Kasumi-1 (cell line): ENCODE results near the gene DNM2.
A peak's percentile ranks its signal among the peaks of the same experiment; 100 is the strongest.
"Not testable (repeated sequence)": the region's sequence is repeated elsewhere in the genome, so short reads cannot be mapped to it uniquely, and the experiment has no call there.

Experiments used
- DNase-seq, 2 experiments: peaks; one replicate each; lab custom pipeline; 2025; lab: John Stamatoyannopoulos, UW

DNM2 gene

GRCh38 chr19:10725415-10725814 lies 7.5 kb downstream of the DNM2 start:
- no peak for DNase-seq

DNA sequence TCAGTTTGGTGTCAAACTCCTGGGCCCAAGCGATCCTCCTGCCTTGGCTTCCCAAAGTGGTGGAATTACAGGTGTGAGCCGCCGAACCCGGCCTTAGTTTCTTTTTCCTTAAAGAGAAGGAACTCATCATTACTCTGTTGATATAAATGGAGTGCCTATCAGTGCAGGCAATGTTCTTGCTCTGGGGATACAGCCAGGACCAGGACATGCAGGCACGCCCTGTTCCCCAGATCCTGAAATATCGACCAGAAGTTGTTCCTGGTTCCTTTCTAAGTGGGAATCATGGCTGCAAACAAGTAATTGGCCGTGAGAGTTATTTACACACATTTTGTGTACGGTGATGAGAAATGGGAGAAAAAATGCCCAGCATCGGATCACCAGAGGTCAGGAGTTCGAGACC lies 8.4 kb downstream of the DNM2 start:
- no peak for DNase-seq

DNA sequence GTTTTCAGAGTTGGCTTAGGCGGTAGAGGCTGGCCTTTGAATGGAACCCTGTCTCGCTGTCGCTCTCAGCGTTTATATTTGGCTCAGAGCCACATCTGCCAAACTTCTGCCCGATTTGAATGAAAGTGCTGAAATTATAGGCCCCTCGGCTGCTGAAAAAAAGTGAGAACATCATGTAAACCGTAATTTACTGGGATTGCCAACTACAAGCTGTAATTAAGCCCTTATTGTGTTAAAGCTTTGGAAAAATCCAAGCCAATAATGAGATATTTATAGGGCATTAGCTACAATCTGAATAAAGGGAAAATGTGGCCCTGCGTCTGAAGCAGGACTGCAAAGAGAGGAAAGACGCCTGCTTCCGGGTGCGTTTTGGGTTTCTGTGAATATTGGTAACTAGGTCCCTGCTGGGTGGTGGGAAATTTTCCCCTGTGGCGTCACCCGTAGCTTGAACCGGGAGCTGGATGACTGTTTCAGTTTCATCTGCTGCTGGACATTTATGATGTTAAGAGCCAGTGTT lies 9.9 kb downstream of the DNM2 start:
- no peak for DNase-seq

- no peak for DNase-seq
Measured at GRCh38 chr19:10729411-10729810, 11.5 kb downstream of the DNM2 start.

DNA sequence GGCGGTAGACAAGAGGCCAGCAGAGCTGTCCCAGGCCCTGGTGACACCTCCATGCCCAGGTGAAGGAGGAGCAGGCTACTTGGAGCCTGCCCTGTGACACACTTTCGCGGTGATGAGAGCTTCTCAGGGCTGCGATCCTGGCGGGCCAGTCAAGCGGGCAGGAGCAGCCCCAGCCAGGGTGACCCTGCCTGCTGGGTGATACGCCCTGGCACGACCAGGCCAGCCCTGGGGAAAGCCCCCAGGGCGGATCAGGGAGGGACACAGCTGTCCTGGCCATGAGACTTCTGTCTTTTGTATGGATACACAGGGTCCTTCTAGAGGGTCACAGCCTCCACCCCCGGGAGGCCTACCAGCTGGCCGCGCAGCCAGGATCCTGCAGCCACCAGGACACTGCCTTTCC lies 13.1 kb downstream of the DNM2 start:
- DNase-seq: no peak

DNA sequence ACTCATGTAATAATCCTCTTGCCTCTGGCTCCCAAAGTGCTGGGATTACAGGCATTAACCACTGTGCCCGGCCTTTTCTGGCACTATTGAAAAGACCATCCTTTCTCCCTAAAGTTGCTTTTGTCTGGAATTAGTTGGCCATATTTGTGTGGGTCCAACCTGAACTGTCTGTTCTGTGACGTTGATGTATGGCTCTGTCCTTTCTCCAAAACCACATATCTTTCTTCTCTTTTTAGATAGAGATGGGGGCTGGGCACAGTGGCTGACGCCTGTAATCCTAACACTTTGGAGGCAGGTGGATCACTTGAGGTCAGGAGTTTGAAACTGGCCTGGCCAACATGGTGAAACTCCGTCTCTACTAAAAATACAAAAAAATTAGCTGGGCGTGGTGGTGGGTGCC lies 17.9 kb downstream of the DNM2 start:
- DNase-seq: no peak

DNA sequence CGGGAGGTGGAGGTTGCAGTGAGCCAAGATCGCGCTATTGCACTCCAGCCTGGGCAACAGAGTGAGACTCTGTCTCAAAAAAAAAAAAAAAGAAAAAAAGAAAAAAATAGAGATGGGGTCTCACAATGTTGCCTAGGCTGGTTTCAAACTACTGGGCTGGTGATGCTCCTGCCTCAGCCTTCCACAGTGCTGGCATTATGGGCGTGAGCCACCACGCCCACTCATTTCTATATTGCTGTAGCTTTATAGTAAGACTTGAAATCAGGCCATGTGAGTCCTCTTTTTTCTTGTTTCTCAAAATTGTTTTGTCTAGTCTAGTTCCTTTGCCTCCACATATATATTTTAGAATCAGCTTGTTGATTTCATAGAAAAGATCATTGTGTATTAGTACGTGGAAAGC lies 18.3 kb downstream of the DNM2 start:
- DNase-seq: no peak

DNA sequence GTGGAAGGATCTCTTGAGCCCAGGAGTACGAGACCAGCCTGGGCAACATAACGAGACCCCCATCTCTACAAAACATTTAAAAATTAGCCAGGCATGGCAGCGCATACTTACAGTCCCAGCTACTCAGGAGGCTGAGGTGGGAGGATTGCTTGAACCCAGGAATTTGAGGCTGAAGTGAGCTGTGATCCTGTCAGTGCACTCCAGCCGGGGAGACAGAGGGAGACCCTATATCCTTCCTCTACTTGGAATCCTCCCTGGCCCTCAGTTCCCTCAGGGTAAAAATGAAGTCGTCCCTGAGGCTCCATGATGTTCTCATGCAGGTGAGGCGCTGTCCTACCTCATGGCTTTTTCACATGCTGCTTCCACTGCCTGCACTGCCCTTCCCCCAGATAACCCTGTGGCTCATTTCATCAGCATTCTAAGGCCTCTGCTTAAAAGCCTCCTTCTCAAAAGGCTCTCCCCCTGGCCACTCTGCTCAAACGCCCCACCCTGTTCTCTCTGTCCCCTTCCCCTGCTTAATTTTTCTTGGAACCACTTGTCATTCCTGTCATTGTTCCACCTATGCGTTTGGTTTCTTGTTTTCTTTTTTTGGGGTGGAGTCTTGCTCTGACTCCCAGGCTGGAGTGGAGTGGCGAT lies 19.2 kb downstream of the DNM2 start:
- DNase-seq: no peak

DNA sequence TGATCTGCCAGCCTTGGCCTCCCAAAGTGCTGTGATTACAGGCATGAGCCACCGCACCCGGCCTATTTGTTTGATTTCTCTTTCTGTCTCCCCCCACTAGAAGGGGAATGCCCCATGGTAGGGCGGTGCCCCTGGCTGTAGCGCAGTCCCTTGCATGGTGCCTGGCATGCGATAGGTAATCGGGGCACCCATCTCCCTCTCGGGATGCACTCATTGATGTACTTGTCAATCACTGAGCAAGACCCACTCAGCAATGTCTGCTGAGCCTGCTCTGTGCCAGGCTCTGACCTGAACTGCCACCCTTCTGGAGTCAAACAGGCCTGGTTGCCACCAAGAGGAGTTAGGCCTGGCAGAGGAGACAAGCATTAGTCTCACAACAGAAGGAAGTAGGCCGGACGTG lies 19.8 kb downstream of the DNM2 start:
- no peak for DNase-seq

GRCh38 chr19:10740798-10741197 lies 22.9 kb downstream of the DNM2 start:
- no peak for DNase-seq

GRCh38 chr19:10742476-10742875 lies 24.6 kb downstream of the DNM2 start:
- DNase-seq: no peak

GRCh38 chr19:10744253-10744798 lies 26.4 kb downstream of the DNM2 start:
- no peak for DNase-seq

- DNase-seq: no peak
Measured at GRCh38 chr19:10744801-10745293, 27.0 kb downstream of the DNM2 start.

GRCh38 chr19:10746437-10746836 lies 28.6 kb downstream of the DNM2 start:
- DNase-seq: not testable (repeated sequence)

DNA sequence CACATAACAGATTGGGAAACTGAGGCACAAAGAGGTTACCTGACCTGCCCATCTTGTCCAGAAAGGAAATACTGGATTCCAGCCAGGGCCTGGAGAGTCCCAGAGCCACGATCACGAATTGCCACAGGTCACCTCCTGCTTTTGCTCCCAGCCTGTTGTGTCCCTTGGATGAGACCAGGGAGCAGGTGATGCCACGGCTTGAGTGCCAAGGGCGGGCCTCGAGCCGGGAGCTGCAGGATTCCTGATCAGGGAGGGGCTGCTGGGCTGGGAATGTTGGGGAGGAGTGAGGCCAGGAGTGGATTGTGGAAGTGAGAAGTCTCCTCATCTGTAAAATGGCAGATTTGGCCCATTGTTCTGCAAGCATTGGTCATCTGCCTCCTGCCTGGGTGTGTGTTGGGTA lies 29.4 kb downstream of the DNM2 start:
- DNase-seq: no peak

- DNase-seq: no peak
Measured at GRCh38 chr19:10747674-10748073, 29.8 kb downstream of the DNM2 start.

GRCh38 chr19:10748195-10748926 lies 30.5 kb downstream of the DNM2 start:
- DNase-seq: no peak

GRCh38 chr19:10748927-10749434 lies 31.1 kb downstream of the DNM2 start:
- DNase-seq: no peak

GRCh38 chr19:10749435-10750384 lies 31.8 kb downstream of the DNM2 start:
- no peak for DNase-seq

DNA sequence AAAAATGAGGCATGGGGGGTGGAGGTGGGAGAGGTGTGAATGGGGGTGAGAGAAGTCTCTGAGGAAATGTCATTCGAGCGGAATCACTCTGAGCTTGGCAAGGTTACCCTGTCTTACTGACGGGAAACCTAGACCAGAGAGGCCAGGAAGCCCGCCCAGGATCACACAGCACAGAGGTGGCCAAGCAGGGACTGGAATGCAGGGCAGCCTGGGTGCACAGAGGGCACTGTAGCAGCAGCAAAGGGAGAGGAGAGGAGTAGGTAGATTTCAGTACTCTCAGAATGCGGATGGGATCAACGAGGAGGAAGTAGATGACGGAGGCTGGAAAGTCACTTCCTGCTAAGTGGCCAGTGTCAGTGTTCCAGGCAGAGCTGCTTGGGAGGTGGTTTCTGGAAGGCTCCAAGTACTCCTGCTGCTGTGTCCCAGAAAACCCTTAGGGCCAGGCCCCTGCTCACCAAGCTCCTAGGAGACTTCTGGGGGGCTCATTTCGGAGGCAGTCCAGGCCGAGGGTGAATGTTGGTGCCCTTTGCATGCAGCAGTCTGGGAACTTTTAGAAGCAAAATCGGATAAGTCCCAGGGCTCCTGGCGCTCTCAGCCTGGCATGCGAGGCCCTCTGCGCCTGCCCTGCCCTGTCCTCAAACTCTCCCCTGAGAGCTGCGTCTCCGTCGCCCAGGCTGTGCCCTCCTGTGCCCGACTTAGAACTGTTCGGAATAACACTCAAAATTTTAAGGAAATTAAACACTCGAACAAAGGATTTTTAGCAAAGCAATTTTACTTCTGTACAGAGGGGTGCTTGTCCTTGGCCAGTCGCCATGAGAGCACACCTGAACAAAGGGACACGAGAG lies 33.5 kb downstream of the DNM2 start:
- DNase-seq: peak; percentile 56 to 64
